ENCODE results near the gene TMPRSS13. TPM values are rescaled to one million over a fixed set of nuclear protein-coding genes. Genes with fewer than 3 reads are reported as not detected.

The TMPRSS13 gene
- total and polyA plus RNA-seq, 8 donors = 0.19 to 3.8 (median 1.2) TPM; not detected in 3

GRCh38 chr11:117941163-117941707 lies 12.0 kb upstream of the TMPRSS13 start:
- intact Hi-C loops (cut with DNase I; ENCODE audit: low total_unique reads) = loop anchor here (10.0 kb wide), 1 partner anchor 114 kb away; no protein-coding TSS in a partner anchor
- no peaks in the 10 kb centered on the region for H3K27me3 ChIP-seq

GRCh38 chr11:117940736-117941135 lies 11.5 kb upstream of the TMPRSS13 start:
- 94 to 98% (median 96%) methylated on average over 8 of the region's 8 CpGs for WGBS, 5 donors
- Histone ChIP-seq H3K27ac (no peak overlapping the region), H3K4me1 (no peaks in the 10 kb centered on the region), H3K9me3 (no peaks in the 10 kb centered on the region), H3K4me3 (no peak overlapping the region), H3K27me3 (no peaks in the 10 kb centered on the region), H3K36me3 (no peaks in the 10 kb centered on the region)
- peak in 1 of 2 donors; percentile 15 for DNase-seq
- TF ChIP-seq CTCF (IDR thresholded peaks at IDR 0.05) (no peak), POLR2A (IDR thresholded peaks at IDR 0.05) (no peak), EP300 (IDR thresholded peaks at IDR 0.05) (no peak), POLR2AphosphoS5 (IDR thresholded peaks at IDR 0.05) (no peak)
- intact Hi-C loops (cut with DNase I; ENCODE audit: low total_unique reads) = loop anchor here (10.0 kb wide), 1 partner anchor 114 kb away; no protein-coding TSS in a partner anchor

More at GRCh38 chr11:117941163-117941707, 12.0 kb upstream of the TMPRSS13 start:
- Histone ChIP-seq H3K9me3 (no peaks in the 10 kb centered on the region), H3K36me3 (no peaks in the 10 kb centered on the region), H3K27ac (no peak overlapping the region), H3K4me1 (no peaks in the 10 kb centered on the region), H3K4me3 (no peak overlapping the region)
- peak in 1 of 2 donors; percentile 17 for DNase-seq
- TF ChIP-seq CTCF (IDR thresholded peaks at IDR 0.05) (no peak), EP300 (IDR thresholded peaks at IDR 0.05) (no peak)
- WGBS, 5 donors = 57 to 100% (median 73%) methylated on average over 3 to 4 of the region's 4 CpGs

GRCh38 chr11:117936973-117937372 lies 7.8 kb upstream of the TMPRSS13 start:
- TF ChIP-seq EP300 (IDR thresholded peaks at IDR 0.05) (no peak), POLR2AphosphoS5 (IDR thresholded peaks at IDR 0.05) (no peak), POLR2A (IDR thresholded peaks at IDR 0.05) (no peak), CTCF (IDR thresholded peaks at IDR 0.05) (no peak)
- WGBS, 5 donors = 62 to 76% (median 70%) methylated on average over 6 of the region's 6 CpGs
- peaks cover 0 to under 1% (median 0%) of the 10 kb centered on the region in 4 donors for H3K4me1 ChIP-seq
- H3K4me3 ChIP-seq = no peak overlapping the region
- H3K27ac ChIP-seq = no peak overlapping the region
- no peak for DNase-seq
- intact Hi-C loops (cut with DNase I; ENCODE audit: low total_unique reads) = no loop called here
- H3K27me3 ChIP-seq = peaks cover 0 to 12% (median 0%) of the 10 kb centered on the region in 3 donors
- no peaks in the 10 kb centered on the region for H3K9me3 ChIP-seq
- no peaks in the 10 kb centered on the region for H3K36me3 ChIP-seq

GRCh38 chr11:117934526-117935307 lies 5.5 kb upstream of the TMPRSS13 start:
- intact Hi-C loops (cut with DNase I; ENCODE audit: low total_unique reads) = no loop called here
- DNase-seq = peak in 1 of 2 donors; percentile 17
- TF ChIP-seq CTCF (IDR thresholded peaks at IDR 0.05) = no peak
- no peak for TF ChIP-seq EP300 (IDR thresholded peaks at IDR 0.05)
- TF ChIP-seq POLR2AphosphoS5 (IDR thresholded peaks at IDR 0.05) = no peak

More at GRCh38 chr11:117934526-117935307, 5.5 kb upstream of the TMPRSS13 start:
- Histone ChIP-seq H3K4me3 (no peak overlapping the region), H3K27ac (no peak overlapping the region), H3K9me3 (no peaks in the 10 kb centered on the region), H3K27me3 (peaks cover 0 to 12% (median 0%) of the 10 kb centered on the region in 3 donors), H3K4me1 (peaks cover 0 to 11% (median 1%) of the 10 kb centered on the region in 4 donors), H3K36me3 (no peaks in the 10 kb centered on the region)
- WGBS, 5 donors = 72 to 79% (median 77%) methylated on average over 16 to 19 of the region's 19 CpGs
